ENCODE results near the gene CENPT.

Gene CENPT

GRCh38 chr16:67847064-67847861 lies at the start of gene CENPT:
Gene CENPT (minus strand): TSS chr16:67847693. CDS start chr16:67833859, 13,834 bp downstream.
- peak within 1 kb of the TSS; percentile 99 for H3K4me3 ChIP-seq (ENCODE audit: low read depth, low read length)
- TF ChIP-seq CTCF (IDR thresholded peaks at IDR 0.05; ENCODE audit: control insufficient read depth, extremely low read depth, insufficient read depth): no peak
- no peak for DNase-seq (ENCODE audit: low read depth)

GRCh38 chr16:67897231-67897630 lies 49.7 kb upstream of the CENPT start:
- DNase-seq (ENCODE audit: low read depth): no peak
- H3K4me3 ChIP-seq (ENCODE audit: low read depth, low read length): no peak overlapping the region
- TF ChIP-seq CTCF (IDR thresholded peaks at IDR 0.05; ENCODE audit: control insufficient read depth, extremely low read depth, insufficient read depth): no peak

GRCh38 chr16:67893743-67894399 lies 46.4 kb upstream of the CENPT start:
- TF ChIP-seq CTCF (IDR thresholded peaks at IDR 0.05; ENCODE audit: control insufficient read depth, extremely low read depth, insufficient read depth): no peak
- H3K4me3 ChIP-seq (ENCODE audit: low read depth, low read length): peak overlapping the region; percentile 92
- no peak for DNase-seq (ENCODE audit: low read depth)

- no peak for TF ChIP-seq CTCF (IDR thresholded peaks at IDR 0.05; ENCODE audit: control insufficient read depth, extremely low read depth, insufficient read depth)
- peak within 1 kb of the TSS; percentile 92 for H3K4me3 ChIP-seq (ENCODE audit: low read depth, low read length)
- peak; percentile 85 for DNase-seq (ENCODE audit: low read depth)
Observed at GRCh38 chr16:67892899-67893742, 45.6 kb upstream of the CENPT start, which contains the start of gene PSKH1. Gene PSKH1 (plus strand): TSS chr16:67893254. CDS start chr16:67908750, 15,496 bp downstream.

- DNase-seq (ENCODE audit: low read depth): no peak
- TF ChIP-seq CTCF (IDR thresholded peaks at IDR 0.05; ENCODE audit: control insufficient read depth, extremely low read depth, insufficient read depth): no peak
- peak overlapping the region; percentile 42 for H3K4me3 ChIP-seq (ENCODE audit: low read depth, low read length)
Observed at GRCh38 chr16:67892375-67892774, 44.9 kb upstream of the CENPT start.

GRCh38 chr16:67888331-67888730 lies 40.8 kb upstream of the CENPT start:
- DNase-seq (ENCODE audit: low read depth): no peak
- no peak overlapping the region for H3K4me3 ChIP-seq (ENCODE audit: low read depth, low read length)
- no peak for TF ChIP-seq CTCF (IDR thresholded peaks at IDR 0.05; ENCODE audit: control insufficient read depth, extremely low read depth, insufficient read depth)

Measured in LNCaP clone FGC (cell line).